ENCODE results near the gene CDCA5. TPM values are rescaled to one million over a fixed set of nuclear protein-coding genes. Genes with fewer than 3 reads are reported as not detected.

Gene CDCA5
- total and polyA plus RNA-seq, 2 of the 4 experiments (the other 2 are of a cell fraction), result 9.1 to 14.0 TPM

DNA sequence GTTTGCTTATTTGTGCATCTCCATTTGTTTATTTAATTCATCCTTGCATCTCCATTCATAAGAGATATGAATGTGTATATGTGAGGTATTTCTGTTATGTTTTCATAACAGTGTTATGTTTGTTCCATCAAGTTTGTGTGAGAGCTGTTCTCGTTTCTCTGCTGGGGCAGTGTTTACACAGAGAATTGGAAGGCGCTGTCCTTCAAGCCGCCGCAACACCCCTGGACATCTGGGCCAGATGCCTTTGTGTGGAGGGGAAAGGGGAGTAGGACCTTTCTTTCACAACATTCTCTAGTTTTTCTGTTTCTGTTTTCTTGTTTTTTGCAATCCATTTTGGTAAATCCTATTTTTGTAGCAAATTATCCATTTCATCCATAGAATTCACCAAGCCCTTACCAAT, 20.8 kb upstream of the CDCA5 start:
- Histone ChIP-seq H3K18ac (ENCODE audit: low read depth, low read length) (no peak overlapping the region), H3K9me3 (ENCODE audit: control insufficient read depth, insufficient read depth, low read length) (no peaks in the 10 kb centered on the region), H3K4me2 (ENCODE audit: low read depth, low read length) (no peak overlapping the region), H3K14ac (replicated peaks; ENCODE audit: low read depth, low read length) (no peak overlapping the region), H2BK120ac (ENCODE audit: low read depth, low read length) (no peak overlapping the region), H2AK9ac (replicated peaks; ENCODE audit: low read depth, low read length, poor library complexity) (no peak overlapping the region), H2BK20ac (ENCODE audit: low read depth, low read length) (no peak overlapping the region), H4K8ac (ENCODE audit: low read depth in 2 of 2, low read length in 2 of 2) (no peak overlapping the region), H3K4ac (ENCODE audit: low read depth, low read length) (no peak overlapping the region), H3K27me3 (ENCODE audit: control insufficient read depth, insufficient read depth, low read length) (no peaks in the 10 kb centered on the region), H3K23ac (ENCODE audit: low read depth, low read length) (no peak overlapping the region), H2AK5ac (ENCODE audit: low read depth, low read length) (no peak overlapping the region), H3K9me1 (ENCODE audit: insufficient read depth, low read length) (peaks cover 11% of the 10 kb centered on the region), H4K20me1 (ENCODE audit: insufficient read depth, low read length) (peaks cover 3% of the 10 kb centered on the region; the same call in 1 of the 2 replicates), H3K79me1 (ENCODE audit: low read depth in 1 of 2, low read length in 2 of 2) (peaks cover 12 to 42% of the 10 kb centered on the region in 2 experiments), H2BK15ac (ENCODE audit: low read depth, low read length) (no peak overlapping the region), H3K4me3 (ENCODE audit: insufficient read depth, low read depth, low read length) (no peak overlapping the region), H3K9ac (ENCODE audit: low read depth, low read length) (no peak overlapping the region), H4K5ac (ENCODE audit: low read depth, low read length) (no peak overlapping the region), H3K27ac (ENCODE audit: insufficient read depth, low read length) (no peak overlapping the region), H2AFZ (replicated peaks; ENCODE audit: low read length, poor library complexity) (no peak overlapping the region), H3K4me1 (ENCODE audit: control insufficient read depth, insufficient read depth, low read length) (peaks cover 4% of the 10 kb centered on the region), H3K56ac (ENCODE audit: extremely low read depth, insufficient read depth, low read length) (no peak overlapping the region), H2BK5ac (ENCODE audit: low read depth, low read length, poor library complexity, severe bottlenecking) (no peak overlapping the region), H4K91ac (ENCODE audit: insufficient read depth, low read depth, low read length) (no peak overlapping the region), H3K36me3 (ENCODE audit: control insufficient read depth, insufficient read depth, low read length) (peaks cover 11% of the 10 kb centered on the region)
- intact Hi-C loops (cut with micrococcal nuclease), result no loop called here
- no TSS peak for BruUV-seq (replicated peaks)
- dilution Hi-C loops (cut with HindIII; ENCODE audit: low sequenced_read_pairs, unreplicated experiment), result no loop called here
- DNase-seq (no peak), ATAC-seq (ENCODE audit: low read depth) (no peak; the same call in 1 of the 2 replicates)
- in situ Hi-C loops (cut with MboI; ENCODE audit: low sequenced_read_pairs), result no loop called here
- ChIA-PET CTCF (no interaction called here), POLR2A (ENCODE audit: unreplicated experiment) (no interaction called here)
- no CpG with 5 or more reads among the region's 4 CpGs for WGBS, 2 experiments (ENCODE audit: extremely low coverage in 2 of 2, insufficient read length in 1 of 2)
- TF ChIP-seq CEBPB (IDR thresholded peaks at IDR 0.05; ENCODE audit: low read depth, low read length) (no peak), RFX5 (IDR thresholded peaks at IDR 0.05; ENCODE audit: low read depth, low read length) (no peak), SMC3 (IDR thresholded peaks at IDR 0.05; ENCODE audit: low read depth, low read length) (no peak), FOS (IDR thresholded peaks at IDR 0.05; ENCODE audit: low read depth, low read length) (no peak), MAZ (IDR thresholded peaks at IDR 0.05; ENCODE audit: borderline replicate concordance, low read depth, low read length) (no peak), CHD1 (IDR thresholded peaks at IDR 0.05; ENCODE audit: low read depth, low read length) (no peak), POLR2A (IDR thresholded peaks at IDR 0.05; ENCODE audit: low read depth, low read length) (no peak), MXI1 (IDR thresholded peaks at IDR 0.05; ENCODE audit: borderline replicate concordance, low read depth, low read length) (no peak), BHLHE40 (IDR thresholded peaks at IDR 0.05; ENCODE audit: low read depth, low read length) (no peak), NFE2L2 (IDR thresholded peaks at IDR 0.05; ENCODE audit: low read depth, low read length) (no peak), RAD21 (IDR thresholded peaks at IDR 0.05; ENCODE audit: low read length) (no peak), MAFK (IDR thresholded peaks at IDR 0.05; ENCODE audit: low read depth, low read length) (no peak), RCOR1 (IDR thresholded peaks at IDR 0.05; ENCODE audit: insufficient replicate concordance, low read length) (no peak)
- TF ChIP-seq, protein P1, sequence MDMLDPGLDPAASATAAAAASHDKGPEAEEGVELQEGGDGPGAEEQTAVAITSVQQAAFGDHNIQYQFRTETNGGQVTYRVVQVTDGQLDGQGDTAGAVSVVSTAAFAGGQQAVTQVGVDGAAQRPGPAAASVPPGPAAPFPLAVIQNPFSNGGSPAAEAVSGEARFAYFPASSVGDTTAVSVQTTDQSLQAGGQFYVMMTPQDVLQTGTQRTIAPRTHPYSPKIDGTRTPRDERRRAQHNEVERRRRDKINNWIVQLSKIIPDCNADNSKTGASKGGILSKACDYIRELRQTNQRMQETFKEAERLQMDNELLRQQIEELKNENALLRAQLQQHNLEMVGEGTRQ (IDR thresholded peaks at IDR 0.05; ENCODE audit: low read depth, low read length), result no peak
- TF ChIP-seq, protein P2, sequence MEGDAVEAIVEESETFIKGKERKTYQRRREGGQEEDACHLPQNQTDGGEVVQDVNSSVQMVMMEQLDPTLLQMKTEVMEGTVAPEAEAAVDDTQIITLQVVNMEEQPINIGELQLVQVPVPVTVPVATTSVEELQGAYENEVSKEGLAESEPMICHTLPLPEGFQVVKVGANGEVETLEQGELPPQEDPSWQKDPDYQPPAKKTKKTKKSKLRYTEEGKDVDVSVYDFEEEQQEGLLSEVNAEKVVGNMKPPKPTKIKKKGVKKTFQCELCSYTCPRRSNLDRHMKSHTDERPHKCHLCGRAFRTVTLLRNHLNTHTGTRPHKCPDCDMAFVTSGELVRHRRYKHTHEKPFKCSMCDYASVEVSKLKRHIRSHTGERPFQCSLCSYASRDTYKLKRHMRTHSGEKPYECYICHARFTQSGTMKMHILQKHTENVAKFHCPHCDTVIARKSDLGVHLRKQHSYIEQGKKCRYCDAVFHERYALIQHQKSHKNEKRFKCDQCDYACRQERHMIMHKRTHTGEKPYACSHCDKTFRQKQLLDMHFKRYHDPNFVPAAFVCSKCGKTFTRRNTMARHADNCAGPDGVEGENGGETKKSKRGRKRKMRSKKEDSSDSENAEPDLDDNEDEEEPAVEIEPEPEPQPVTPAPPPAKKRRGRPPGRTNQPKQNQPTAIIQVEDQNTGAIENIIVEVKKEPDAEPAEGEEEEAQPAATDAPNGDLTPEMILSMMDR (conservative IDR thresholded peaks at IDR 0.05; ENCODE audit: low read depth, low read length), result no peak
- TF ChIP-seq, protein P3, sequence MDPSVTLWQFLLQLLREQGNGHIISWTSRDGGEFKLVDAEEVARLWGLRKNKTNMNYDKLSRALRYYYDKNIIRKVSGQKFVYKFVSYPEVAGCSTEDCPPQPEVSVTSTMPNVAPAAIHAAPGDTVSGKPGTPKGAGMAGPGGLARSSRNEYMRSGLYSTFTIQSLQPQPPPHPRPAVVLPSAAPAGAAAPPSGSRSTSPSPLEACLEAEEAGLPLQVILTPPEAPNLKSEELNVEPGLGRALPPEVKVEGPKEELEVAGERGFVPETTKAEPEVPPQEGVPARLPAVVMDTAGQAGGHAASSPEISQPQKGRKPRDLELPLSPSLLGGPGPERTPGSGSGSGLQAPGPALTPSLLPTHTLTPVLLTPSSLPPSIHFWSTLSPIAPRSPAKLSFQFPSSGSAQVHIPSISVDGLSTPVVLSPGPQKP (IDR thresholded peaks at IDR 0.05; ENCODE audit: borderline replicate concordance, low read depth, low read length), result no peak
